HepG2 (cell line): ENCODE results near the gene SERPINA6. TPM values are rescaled to one million over a fixed set of nuclear protein-coding genes. Genes with fewer than 3 reads are reported as not detected.
A peak's percentile ranks its signal among the peaks of the same experiment; 100 is the strongest.

Source experiments
- ASH2L ChIP-seq: fragments of 300-600, 200-600 bp; sonication (generic); IDR thresholded peaks from 2 replicates; pipeline ENCODE4 v1.7.0; 2017; ENCODE audit warnings: low read depth, mild to moderate bottlenecking, moderate library complexity, mixed read lengths, low read length; ENCODE audit not compliant: insufficient read length
- HCFC1 ChIP-seq: fragments of 150-350 bp; IDR thresholded peaks from 2 replicates; pipeline ENCODE4 v1.6.1; 2014; ENCODE audit warnings: low read depth, low read length
- HHEX ChIP-seq: IDR thresholded peaks from 2 replicates; pipeline ENCODE4 v1.6.1; 2016; ENCODE audit warnings: control low read depth
- KDM1A ChIP-seq: IDR thresholded peaks from 2 replicates; pipeline ENCODE4 v1.6.1; 2016; ENCODE audit warnings: missing compliant biosample characterization
- MED1 ChIP-seq: sonication (generic); formaldehyde crosslinking; IDR thresholded peaks from 2 replicates; pipeline ENCODE4 v1.4.0; 2020; ENCODE audit warnings: missing genetic modification reagents
- NCOA1 ChIP-seq: sonication (generic); formaldehyde crosslinking; IDR thresholded peaks from 2 replicates; pipeline ENCODE4 v1.9.0; 2021; ENCODE audit warnings: missing genetic modification reagents
- REPIN1 ChIP-seq: sonication (generic); formaldehyde crosslinking; IDR thresholded peaks from 2 replicates; pipeline ENCODE4 v1.8.0; 2022; ENCODE audit warnings: missing genetic modification reagents, low read depth, mild to moderate bottlenecking, borderline replicate concordance
- RFXANK ChIP-seq: IDR thresholded peaks from 2 replicates; pipeline ENCODE4 v1.6.1; 2016
- TP53 ChIP-seq: sonication (generic); formaldehyde crosslinking; conservative IDR thresholded peaks from 2 replicates; pipeline ENCODE4 v1.4.0; 2020; ENCODE audit warnings: missing genetic modification reagents
- U2AF1 ChIP-seq: fragments of 200-400 bp; formaldehyde crosslinking; optimal IDR thresholded peaks from 2 replicates; pipeline ENCODE3; 2017; ENCODE audit warnings: mild to moderate bottlenecking, low read depth, low read length
- ZNF225 ChIP-seq: sonication (generic); formaldehyde crosslinking; IDR thresholded peaks from 2 replicates; pipeline ENCODE4 v1.4.0; 2020; ENCODE audit warnings: mild to moderate bottlenecking, missing genetic modification reagents
- ZNF484 ChIP-seq: sonication (generic); formaldehyde crosslinking; IDR thresholded peaks from 2 replicates; pipeline ENCODE4 v1.5.1; 2020; ENCODE audit warnings: mild to moderate bottlenecking, low read depth, missing genetic modification reagents, borderline replicate concordance
- ZNF709 ChIP-seq: sonication (generic); formaldehyde crosslinking; IDR thresholded peaks from 2 replicates; pipeline ENCODE4 v1.5.0; 2020; ENCODE audit warnings: mild to moderate bottlenecking, missing genetic modification reagents
- polyA plus RNA-seq, 8 experiments: library from polyadenylated mRNA; depleted of rRNA in 3 of 8; stranded (reverse) in 7 of 8; unstranded in 1 of 8; fragments of >200 nt; fragmentation: Illumina TruSeq in 4 of 8; extraction: Trizol in 4 of 8; gene quantifications; 2 replicates each; pipeline versions ENCODE4 v1.2.1 to v1.2.3, GENCODE V29; 2011 to 2016; ENCODE audit warnings: low read depth in 4 of 8, missing spikeins in 1 of 8, mixed read lengths in 1 of 8; ENCODE audit not compliant: insufficient read depth in 1 of 8
- total RNA-seq, 5 experiments: library from RNA; depleted of rRNA; stranded (reverse); fragments of >200 nt; fragmentation: Illumina TruSeq; extraction: Trizol; gene quantifications; 2 replicates each; pipeline ENCODE4 v1.2.3, GENCODE V29; 2016; ENCODE audit warnings: low read depth in 1 of 5
- TF ChIP-seq, protein P1 (sequence below): sonication (generic); formaldehyde crosslinking; IDR thresholded peaks from 2 replicates; pipeline ENCODE4 v1.4.0; 2020; ENCODE audit warnings: missing genetic modification reagents
- TF ChIP-seq, protein P2 (sequence below): sonication (generic); formaldehyde crosslinking; IDR thresholded peaks from 2 replicates; pipeline ENCODE4 v1.8.1; 2023; ENCODE audit warnings: mild to moderate bottlenecking, moderate library complexity, missing genetic modification reagents
- TF ChIP-seq, protein P3 (sequence below): sonication (generic); formaldehyde crosslinking; IDR thresholded peaks from 2 replicates; pipeline ENCODE4 v1.4.0; 2020; ENCODE audit warnings: missing genetic modification reagents
- TF ChIP-seq, protein P4 (sequence below): sonication (generic); formaldehyde crosslinking; IDR thresholded peaks from 2 replicates; pipeline ENCODE4 v1.5.0; 2020; ENCODE audit warnings: mild to moderate bottlenecking, missing genetic modification reagents, borderline replicate concordance
- TF ChIP-seq, protein P5 (sequence below): sonication (generic); formaldehyde crosslinking; IDR thresholded peaks from 2 replicates; pipeline ENCODE4 v1.5.0; 2020; ENCODE audit warnings: missing genetic modification reagents

Gene SERPINA6
- total and polyA plus RNA-seq, 2 of the 13 experiments (the other 11 are each of a cell fraction or from before 2014, with no cell fraction given): 260 to 333 TPM

DNA sequence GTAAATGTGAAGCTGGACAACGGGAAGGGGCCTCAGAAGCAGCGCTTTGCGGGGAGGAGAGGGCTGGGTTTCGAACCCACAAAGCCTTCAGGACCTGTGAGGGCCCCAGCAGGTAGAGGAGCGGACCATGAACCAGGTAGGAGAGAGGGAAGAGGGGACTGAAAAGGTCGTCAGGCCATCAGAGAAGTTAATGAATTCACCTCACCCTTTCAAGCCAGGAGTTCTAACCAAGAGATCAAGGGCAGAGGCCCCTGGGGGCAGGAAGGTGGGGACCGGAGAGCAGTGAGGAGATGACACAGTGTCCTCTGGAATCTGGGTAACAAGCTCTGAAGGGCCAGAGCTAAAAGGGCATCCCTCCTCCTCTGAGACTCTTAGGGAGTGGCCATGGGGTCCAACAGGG, 45.8 kb upstream of the SERPINA6 start (continued):
- TF ChIP-seq, protein P1, sequence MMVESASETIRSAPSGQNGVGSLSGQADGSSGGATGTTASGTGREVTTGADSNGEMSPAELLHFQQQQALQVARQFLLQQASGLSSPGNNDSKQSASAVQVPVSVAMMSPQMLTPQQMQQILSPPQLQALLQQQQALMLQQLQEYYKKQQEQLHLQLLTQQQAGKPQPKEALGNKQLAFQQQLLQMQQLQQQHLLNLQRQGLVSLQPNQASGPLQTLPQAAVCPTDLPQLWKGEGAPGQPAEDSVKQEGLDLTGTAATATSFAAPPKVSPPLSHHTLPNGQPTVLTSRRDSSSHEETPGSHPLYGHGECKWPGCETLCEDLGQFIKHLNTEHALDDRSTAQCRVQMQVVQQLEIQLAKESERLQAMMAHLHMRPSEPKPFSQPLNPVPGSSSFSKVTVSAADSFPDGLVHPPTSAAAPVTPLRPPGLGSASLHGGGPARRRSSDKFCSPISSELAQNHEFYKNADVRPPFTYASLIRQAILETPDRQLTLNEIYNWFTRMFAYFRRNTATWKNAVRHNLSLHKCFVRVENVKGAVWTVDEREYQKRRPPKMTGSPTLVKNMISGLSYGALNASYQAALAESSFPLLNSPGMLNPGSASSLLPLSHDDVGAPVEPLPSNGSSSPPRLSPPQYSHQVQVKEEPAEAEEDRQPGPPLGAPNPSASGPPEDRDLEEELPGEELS (CRISPR knock-in tag): peak; percentile 56; the same call in 1 of the 2 replicates
- TF ChIP-seq U2AF1 (no peak), NCOA1 (CRISPR knock-in tag) (no peak), TP53 (CRISPR knock-in tag) (no peak), KDM1A (CRISPR knock-in tag) (no peak), HHEX (no peak), RFXANK (CRISPR knock-in tag) (no peak), MED1 (peak; percentile 85), ZNF484 (no peak), HCFC1 (no peak), ZNF225 (CRISPR knock-in tag) (no peak), ZNF709 (no peak), REPIN1 (no peak), ASH2L (no peak)
- TF ChIP-seq, protein P2, sequence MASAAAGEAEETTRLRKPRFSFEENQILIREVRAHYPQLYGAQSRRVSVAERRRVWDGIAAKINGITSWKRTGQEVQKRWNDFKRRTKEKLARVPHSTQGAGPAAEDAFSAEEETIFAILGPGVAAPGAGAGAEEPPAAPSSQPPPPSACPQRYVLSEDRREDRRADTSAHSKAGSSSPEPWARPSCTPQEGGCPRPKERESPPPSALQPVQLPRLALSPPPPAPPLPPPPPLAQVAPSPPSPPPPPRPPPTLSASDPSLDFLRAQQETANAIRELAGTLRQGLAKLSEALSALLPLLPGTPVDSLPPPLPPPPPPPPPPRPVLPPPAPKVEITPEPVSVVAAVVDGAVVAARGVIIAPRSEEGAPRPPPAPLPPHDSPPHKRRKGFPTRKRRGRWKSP: no peak
- TF ChIP-seq, protein P3, sequence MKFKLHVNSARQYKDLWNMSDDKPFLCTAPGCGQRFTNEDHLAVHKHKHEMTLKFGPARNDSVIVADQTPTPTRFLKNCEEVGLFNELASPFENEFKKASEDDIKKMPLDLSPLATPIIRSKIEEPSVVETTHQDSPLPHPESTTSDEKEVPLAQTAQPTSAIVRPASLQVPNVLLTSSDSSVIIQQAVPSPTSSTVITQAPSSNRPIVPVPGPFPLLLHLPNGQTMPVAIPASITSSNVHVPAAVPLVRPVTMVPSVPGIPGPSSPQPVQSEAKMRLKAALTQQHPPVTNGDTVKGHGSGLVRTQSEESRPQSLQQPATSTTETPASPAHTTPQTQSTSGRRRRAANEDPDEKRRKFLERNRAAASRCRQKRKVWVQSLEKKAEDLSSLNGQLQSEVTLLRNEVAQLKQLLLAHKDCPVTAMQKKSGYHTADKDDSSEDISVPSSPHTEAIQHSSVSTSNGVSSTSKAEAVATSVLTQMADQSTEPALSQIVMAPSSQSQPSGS: peak; percentile 71
- TF ChIP-seq, protein P4, sequence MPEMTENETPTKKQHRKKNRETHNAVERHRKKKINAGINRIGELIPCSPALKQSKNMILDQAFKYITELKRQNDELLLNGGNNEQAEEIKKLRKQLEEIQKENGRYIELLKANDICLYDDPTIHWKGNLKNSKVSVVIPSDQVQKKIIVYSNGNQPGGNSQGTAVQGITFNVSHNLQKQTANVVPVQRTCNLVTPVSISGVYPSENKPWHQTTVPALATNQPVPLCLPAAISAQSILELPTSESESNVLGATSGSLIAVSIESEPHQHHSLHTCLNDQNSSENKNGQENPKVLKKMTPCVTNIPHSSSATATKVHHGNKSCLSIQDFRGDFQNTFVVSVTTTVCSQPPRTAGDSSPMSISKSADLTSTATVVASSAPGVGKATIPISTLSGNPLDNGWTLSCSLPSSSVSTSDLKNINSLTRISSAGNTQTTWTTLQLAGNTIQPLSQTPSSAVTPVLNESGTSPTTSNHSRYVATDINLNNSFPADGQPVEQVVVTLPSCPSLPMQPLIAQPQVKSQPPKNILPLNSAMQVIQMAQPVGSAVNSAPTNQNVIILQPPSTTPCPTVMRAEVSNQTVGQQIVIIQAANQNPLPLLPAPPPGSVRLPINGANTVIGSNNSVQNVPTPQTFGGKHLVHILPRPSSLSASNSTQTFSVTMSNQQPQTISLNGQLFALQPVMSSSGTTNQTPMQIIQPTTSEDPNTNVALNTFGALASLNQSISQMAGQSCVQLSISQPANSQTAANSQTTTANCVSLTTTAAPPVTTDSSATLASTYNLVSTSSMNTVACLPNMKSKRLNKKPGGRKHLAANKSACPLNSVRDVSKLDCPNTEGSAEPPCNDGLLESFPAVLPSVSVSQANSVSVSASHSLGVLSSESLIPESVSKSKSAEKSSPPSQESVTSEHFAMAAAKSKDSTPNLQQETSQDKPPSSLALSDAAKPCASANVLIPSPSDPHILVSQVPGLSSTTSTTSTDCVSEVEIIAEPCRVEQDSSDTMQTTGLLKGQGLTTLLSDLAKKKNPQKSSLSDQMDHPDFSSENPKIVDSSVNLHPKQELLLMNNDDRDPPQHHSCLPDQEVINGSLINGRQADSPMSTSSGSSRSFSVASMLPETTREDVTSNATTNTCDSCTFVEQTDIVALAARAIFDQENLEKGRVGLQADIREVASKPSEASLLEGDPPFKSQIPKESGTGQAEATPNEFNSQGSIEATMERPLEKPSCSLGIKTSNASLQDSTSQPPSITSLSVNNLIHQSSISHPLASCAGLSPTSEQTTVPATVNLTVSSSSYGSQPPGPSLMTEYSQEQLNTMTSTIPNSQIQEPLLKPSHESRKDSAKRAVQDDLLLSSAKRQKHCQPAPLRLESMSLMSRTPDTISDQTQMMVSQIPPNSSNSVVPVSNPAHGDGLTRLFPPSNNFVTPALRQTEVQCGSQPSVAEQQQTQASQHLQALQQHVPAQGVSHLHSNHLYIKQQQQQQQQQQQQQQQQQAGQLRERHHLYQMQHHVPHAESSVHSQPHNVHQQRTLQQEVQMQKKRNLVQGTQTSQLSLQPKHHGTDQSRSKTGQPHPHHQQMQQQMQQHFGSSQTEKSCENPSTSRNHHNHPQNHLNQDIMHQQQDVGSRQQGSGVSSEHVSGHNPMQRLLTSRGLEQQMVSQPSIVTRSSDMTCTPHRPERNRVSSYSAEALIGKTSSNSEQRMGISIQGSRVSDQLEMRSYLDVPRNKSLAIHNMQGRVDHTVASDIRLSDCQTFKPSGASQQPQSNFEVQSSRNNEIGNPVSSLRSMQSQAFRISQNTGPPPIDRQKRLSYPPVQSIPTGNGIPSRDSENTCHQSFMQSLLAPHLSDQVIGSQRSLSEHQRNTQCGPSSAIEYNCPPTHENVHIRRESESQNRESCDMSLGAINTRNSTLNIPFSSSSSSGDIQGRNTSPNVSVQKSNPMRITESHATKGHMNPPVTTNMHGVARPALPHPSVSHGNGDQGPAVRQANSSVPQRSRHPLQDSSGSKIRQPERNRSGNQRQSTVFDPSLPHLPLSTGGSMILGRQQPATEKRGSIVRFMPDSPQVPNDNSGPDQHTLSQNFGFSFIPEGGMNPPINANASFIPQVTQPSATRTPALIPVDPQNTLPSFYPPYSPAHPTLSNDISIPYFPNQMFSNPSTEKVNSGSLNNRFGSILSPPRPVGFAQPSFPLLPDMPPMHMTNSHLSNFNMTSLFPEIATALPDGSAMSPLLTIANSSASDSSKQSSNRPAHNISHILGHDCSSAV (CRISPR knock-in tag): no peak
- TF ChIP-seq, protein P5, sequence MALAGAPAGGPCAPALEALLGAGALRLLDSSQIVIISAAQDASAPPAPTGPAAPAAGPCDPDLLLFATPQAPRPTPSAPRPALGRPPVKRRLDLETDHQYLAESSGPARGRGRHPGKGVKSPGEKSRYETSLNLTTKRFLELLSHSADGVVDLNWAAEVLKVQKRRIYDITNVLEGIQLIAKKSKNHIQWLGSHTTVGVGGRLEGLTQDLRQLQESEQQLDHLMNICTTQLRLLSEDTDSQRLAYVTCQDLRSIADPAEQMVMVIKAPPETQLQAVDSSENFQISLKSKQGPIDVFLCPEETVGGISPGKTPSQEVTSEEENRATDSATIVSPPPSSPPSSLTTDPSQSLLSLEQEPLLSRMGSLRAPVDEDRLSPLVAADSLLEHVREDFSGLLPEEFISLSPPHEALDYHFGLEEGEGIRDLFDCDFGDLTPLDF (CRISPR knock-in tag): no peak
